ENCODE data around the gene WRAP53. TPM values are rescaled to one million over a fixed set of nuclear protein-coding genes. Genes with fewer than 3 reads are reported as not detected.

The WRAP53 gene
- total RNA-seq, 2 experiments from 2014 or later, result 24.8 to 30.7 TPM

GRCh38 chr17:7644775-7645174 lies 43.5 kb upstream of the WRAP53 start:
- ChIA-PET CTCF (ENCODE audit: unreplicated experiment) (no interaction called here), POLR2A (no interaction called here)
- Histone ChIP-seq H3K4me1 (ENCODE audit: insufficient read depth, low read length, poor library complexity, severe bottlenecking) (peaks cover 4% of the 10 kb centered on the region), H3K27ac (ENCODE audit: low read depth, low read length, poor library complexity, severe bottlenecking) (no peak overlapping the region), H3K4me3 (ENCODE audit: low read depth, low read length, poor library complexity, severe bottlenecking) (no peak overlapping the region), H2AFZ (ENCODE audit: low read length) (no peak overlapping the region), H3K9me2 (ENCODE audit: insufficient read depth, low read length) (no peaks in the 10 kb centered on the region), H4K20me1 (ENCODE audit: insufficient read depth, low read length) (no peaks in the 10 kb centered on the region), H3K36me3 (ENCODE audit: insufficient read depth, low read length) (no peaks in the 10 kb centered on the region), H3K4me2 (ENCODE audit: low read length) (0 out of 2 replicates have a peak overlapping the region, but pooled peaks have one; percentile 20), H3K9me3 (ENCODE audit: low read length) (no peaks in the 10 kb centered on the region), H3K79me2 (ENCODE audit: insufficient read depth, low read depth, low read length) (no peaks in the 10 kb centered on the region)
- BruUV-seq (replicated peaks), result no TSS peak
- intact Hi-C loops (cut with micrococcal nuclease; ENCODE audit: unreplicated experiment), result no loop called here
- TF ChIP-seq EZH2phosphoT487 (IDR thresholded peaks at IDR 0.05; ENCODE audit: borderline replicate concordance, low read depth, low read length), result no peak
- TF ChIP-seq CTCF (conservative IDR thresholded peaks at IDR 0.05; ENCODE audit: low read length), result no peak
- no peak for DNase-seq (ENCODE audit: low spot score)

- Histone ChIP-seq H4K20me1 (ENCODE audit: insufficient read depth, low read length) (no peaks in the 10 kb centered on the region), H3K9me2 (ENCODE audit: insufficient read depth, low read length) (no peaks in the 10 kb centered on the region), H3K4me1 (ENCODE audit: insufficient read depth, low read length, poor library complexity, severe bottlenecking) (peaks cover 4% of the 10 kb centered on the region), H3K27ac (ENCODE audit: low read depth, low read length, poor library complexity, severe bottlenecking) (no peak overlapping the region), H2AFZ (ENCODE audit: low read length) (no peak overlapping the region), H3K9me3 (ENCODE audit: low read length) (no peaks in the 10 kb centered on the region), H3K79me2 (ENCODE audit: insufficient read depth, low read depth, low read length) (no peaks in the 10 kb centered on the region), H3K4me3 (ENCODE audit: low read depth, low read length, poor library complexity, severe bottlenecking) (no peak overlapping the region), H3K36me3 (ENCODE audit: insufficient read depth, low read length) (no peaks in the 10 kb centered on the region), H3K4me2 (ENCODE audit: low read length) (no peak overlapping the region)
- ChIA-PET POLR2A (no interaction called here), CTCF (ENCODE audit: unreplicated experiment) (no interaction called here)
- no peak for DNase-seq (ENCODE audit: low spot score)
- no TSS peak for BruUV-seq (replicated peaks)
- TF ChIP-seq EZH2phosphoT487 (IDR thresholded peaks at IDR 0.05; ENCODE audit: borderline replicate concordance, low read depth, low read length) (no peak), CTCF (conservative IDR thresholded peaks at IDR 0.05; ENCODE audit: low read length) (no peak)
- intact Hi-C loops (cut with micrococcal nuclease; ENCODE audit: unreplicated experiment), result no loop called here
These were observed 41.8 kb upstream of the WRAP53 start for GRCh38 chr17:7646457-7646856.

GRCh38 chr17:7647018-7647417 lies 41.3 kb upstream of the WRAP53 start:
- no peaks in the 10 kb centered on the region for H3K79me2 ChIP-seq (ENCODE audit: insufficient read depth, low read depth, low read length)
- H3K9me2 ChIP-seq (ENCODE audit: insufficient read depth, low read length), result no peaks in the 10 kb centered on the region
- H2AFZ ChIP-seq (ENCODE audit: low read length), result no peak overlapping the region
- POLR2A ChIA-PET, result no interaction called here
- CTCF ChIA-PET (ENCODE audit: unreplicated experiment), result no interaction called here
- DNase-seq (ENCODE audit: low spot score), result no peak
- no peaks in the 10 kb centered on the region for H3K9me3 ChIP-seq (ENCODE audit: low read length)
- no peak for TF ChIP-seq EZH2phosphoT487 (IDR thresholded peaks at IDR 0.05; ENCODE audit: borderline replicate concordance, low read depth, low read length)
- TF ChIP-seq CTCF (conservative IDR thresholded peaks at IDR 0.05; ENCODE audit: low read length), result no peak
- H3K36me3 ChIP-seq (ENCODE audit: insufficient read depth, low read length), result no peaks in the 10 kb centered on the region
- no peak overlapping the region for H3K4me2 ChIP-seq (ENCODE audit: low read length)
- peaks cover 4% of the 10 kb centered on the region for H3K4me1 ChIP-seq (ENCODE audit: insufficient read depth, low read length, poor library complexity, severe bottlenecking)
- H3K4me3 ChIP-seq (ENCODE audit: low read depth, low read length, poor library complexity, severe bottlenecking), result no peak overlapping the region
- H4K20me1 ChIP-seq (ENCODE audit: insufficient read depth, low read length), result no peaks in the 10 kb centered on the region
- intact Hi-C loops (cut with micrococcal nuclease; ENCODE audit: unreplicated experiment), result no loop called here
- BruUV-seq (replicated peaks), result no TSS peak
- H3K27ac ChIP-seq (ENCODE audit: low read depth, low read length, poor library complexity, severe bottlenecking), result no peak overlapping the region
